Measurements from ENCODE around the gene SCARB1. TPM values are rescaled to one million over a fixed set of nuclear protein-coding genes. Genes with fewer than 3 reads are reported as not detected.

The SCARB1 gene
- total RNA-seq, 1 experiment from 2014 or later = 107 TPM

GRCh38 chr12:124731869-124732268 is 131.8 kb downstream of the SCARB1 start:
- in situ Hi-C loops (cut with HindIII; ENCODE audit: low sequenced_read_pairs) = loop anchor here (10.0 kb wide), 1 partner anchor 47 kb away; no protein-coding TSS in a partner anchor
- no peak for DNase-seq (ENCODE audit: low spot score)

DNA sequence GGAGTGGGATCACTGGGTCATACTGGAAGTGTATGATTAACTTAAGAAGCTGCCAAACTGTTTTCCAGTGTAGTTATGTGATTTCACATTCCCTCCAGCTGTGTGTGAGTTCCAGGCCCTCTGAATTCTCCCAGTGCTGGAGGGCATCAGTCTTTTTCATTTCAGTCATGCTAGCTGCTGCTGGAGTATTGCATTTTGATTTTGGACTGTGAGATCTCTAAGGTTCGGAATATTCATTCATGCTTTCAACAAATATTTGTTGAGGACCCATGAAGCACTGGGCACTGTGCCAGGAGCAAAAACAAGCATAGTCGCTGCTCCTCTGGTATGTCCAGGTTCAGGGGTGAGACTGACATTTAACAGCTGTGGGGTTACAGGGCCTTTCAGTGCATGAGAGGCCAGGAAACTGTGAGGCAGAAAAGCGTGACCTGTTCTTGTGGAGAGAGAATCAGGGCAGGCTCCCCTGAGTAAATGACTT is 133.2 kb downstream of the SCARB1 start:
- in situ Hi-C loops (cut with HindIII; ENCODE audit: low sequenced_read_pairs) = loop anchor here (10.0 kb wide), 1 partner anchor 46 kb away; no protein-coding TSS in a partner anchor
- DNase-seq (ENCODE audit: low spot score) = no peak

DNA sequence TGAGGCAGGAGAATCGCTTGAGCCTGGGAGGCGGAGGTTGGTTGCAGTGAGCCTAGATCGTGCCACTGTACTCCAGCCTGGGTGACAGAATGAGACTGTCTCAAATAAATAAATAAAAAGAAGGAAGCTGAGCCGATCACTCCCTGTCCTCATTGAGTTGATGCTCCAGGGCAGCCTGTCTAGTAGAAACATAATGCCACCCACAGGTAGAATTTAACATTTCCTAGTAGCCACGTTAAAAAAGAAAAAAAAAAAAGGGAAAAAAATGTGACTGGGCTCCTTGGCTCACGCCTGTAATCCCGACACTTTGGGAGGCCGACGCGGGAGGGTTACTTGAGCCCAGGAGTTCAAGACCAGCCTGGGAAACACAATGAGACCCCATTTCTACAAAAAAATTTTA is 135.7 kb downstream of the SCARB1 start:
- no peak for DNase-seq (ENCODE audit: low spot score)
- in situ Hi-C loops (cut with HindIII; ENCODE audit: low sequenced_read_pairs) = no loop called here

GRCh38 chr12:124727264-124727800 is 136.3 kb downstream of the SCARB1 start:
- no peak for DNase-seq (ENCODE audit: low spot score)
- in situ Hi-C loops (cut with HindIII; ENCODE audit: low sequenced_read_pairs) = no loop called here

Other genes with a start within 250 kb of the SCARB1 start
- gene UBC, start 50.8 kb upstream of the SCARB1 start, total RNA-seq (2014; rRNA removed; shearing (Covaris generic)) = 869 and 1,083 TPM in 2 replicates
- gene DHX37, start 125.3 kb upstream of the SCARB1 start, total RNA-seq (2014; rRNA removed; shearing (Covaris generic)) = 39.4 and 46.6 TPM in 2 replicates
- gene BRI3BP, start 129.8 kb upstream of the SCARB1 start, total RNA-seq (2014; rRNA removed; shearing (Covaris generic)) = 8.4 and 11.8 TPM in 2 replicates
- gene AACS, start 201.6 kb upstream of the SCARB1 start, total RNA-seq (2014; rRNA removed; shearing (Covaris generic)) = 18.6 and 19.6 TPM in 2 replicates